Mucosa of descending colon (tissue), 3 donors: ENCODE data around the gene GRM7. TPM values are rescaled to one million over a fixed set of nuclear protein-coding genes. Genes with fewer than 3 reads are reported as not detected.

Experiments used
- ATAC-seq: fragments of 200-7000 bp; cut with Tn5 transposase; one replicate; pipeline ENCODE4 v1.9.1; 2020; ENCODE audit warnings: mild to moderate bottlenecking, moderate library complexity
- DNase-seq, 3 donors: peaks; one replicate each; pipeline ENCODE4 v3.0.0-alpha.2; 2020
- H3K36me3 ChIP-seq: fragments of 200-600 bp; one replicate; pipeline ENCODE4 v1.8.0; 2021; ENCODE audit warnings: low read depth, mild to moderate bottlenecking
- H3K4me1 ChIP-seq: fragments of 200-600 bp; one replicate; pipeline ENCODE4 v1.8.0; 2021; ENCODE audit warnings: low read depth, mild to moderate bottlenecking
- H3K4me3 ChIP-seq: fragments of 200-600 bp; one replicate; pipeline ENCODE4 v1.8.0; 2021; ENCODE audit warnings: mild to moderate bottlenecking
- H3K9me3 ChIP-seq: fragments of 200-600 bp; one replicate; pipeline ENCODE4 v1.8.0; 2021; ENCODE audit warnings: mild to moderate bottlenecking
- CTCF ChIP-seq: fragments of 200-600 bp; IDR thresholded peaks from one replicate; pipeline ENCODE4 v1.8.0; 2022; ENCODE audit warnings: antibody characterized with exemption, mild to moderate bottlenecking
- intact Hi-C, 2 donors: fragments of 100-400 bp; cut with DNase I in 1 of 2; cut with micrococcal nuclease in 1 of 2; formaldehyde crosslinking; loops; one replicate each; pipeline versions ENCODE4 v1.11.0 to v1.11.1; 2022; cut with DNase I, micrococcal nuclease
- total RNA-seq, 3 donors: library from RNA; stranded (reverse); fragmentation: NEBNext Ultra II Directional in 2 of 3; extraction: Animal tissue kit (Norgen Biotek cat#: 25700) in 2 of 3; gene quantifications; one replicate each; pipeline versions ENCODE4 v1.2.1 to v1.2.4, GENCODE V29; 2021 to 2023
- donor health status: DM: no; HTN: no; CAD: no; lungs with moderate emphysema.
- donor health status: DM: no; HTN: no; CAD: no.
- donor health status: DM: no; HTN: yes; CAD: no.

GRM7 gene
- total RNA-seq, 3 donors from 2014 or later, result 0.09 to 0.39 (median 0.14) TPM

DNA sequence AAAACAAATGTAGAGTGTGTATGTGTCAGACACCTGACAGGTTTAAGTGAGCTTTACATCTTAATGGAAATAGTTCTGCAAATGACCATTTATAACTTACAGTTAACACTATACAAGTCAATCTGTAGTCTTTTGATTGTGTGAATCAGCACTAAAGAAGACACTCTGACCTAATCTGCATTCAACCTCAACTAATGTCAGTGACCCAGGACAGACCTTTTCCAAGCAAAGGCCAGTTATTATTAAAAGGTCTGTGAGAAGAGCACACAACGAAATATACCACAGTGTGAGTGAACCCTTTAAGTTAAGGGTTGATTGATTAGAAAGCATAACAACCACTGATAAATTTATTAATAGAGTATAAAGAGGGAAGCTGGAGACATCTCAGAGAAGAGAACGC, 878.8 kb downstream of the GRM7 start:
- no peak overlapping the region for H3K4me3 ChIP-seq
- ATAC-seq (no peak), DNase-seq (no peak)
- TF ChIP-seq CTCF, result no peak
- H3K4me1 ChIP-seq, result no peaks in the 10 kb centered on the region
- H3K36me3 ChIP-seq, result no peaks in the 10 kb centered on the region
- intact Hi-C loops, result no loop called here
- H3K9me3 ChIP-seq, result no peaks in the 10 kb centered on the region

DNA sequence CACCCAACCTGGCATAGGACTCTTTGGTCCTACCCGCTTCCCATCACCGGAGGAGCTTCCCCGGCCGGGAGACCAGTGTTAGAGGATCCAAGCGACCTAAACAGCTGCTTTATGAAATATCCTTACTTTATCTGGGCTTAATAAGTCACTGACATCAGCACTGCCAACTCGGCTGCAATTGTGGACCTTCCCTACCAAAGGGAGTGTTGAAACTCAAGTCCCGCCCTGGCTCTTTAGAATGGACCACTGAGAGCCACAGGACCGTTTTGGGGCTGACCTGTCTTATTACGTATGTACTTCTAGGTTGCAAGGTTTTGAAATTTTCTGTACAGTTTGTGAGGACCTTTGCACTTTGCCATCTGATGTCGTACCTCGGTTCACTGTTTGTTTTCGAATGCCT, 879.5 kb downstream of the GRM7 start:
- intact Hi-C loops, result no loop called here
- no peak for ATAC-seq
- TF ChIP-seq CTCF, result no peak
- Histone ChIP-seq H3K36me3 (no peaks in the 10 kb centered on the region), H3K4me3 (no peak overlapping the region), H3K9me3 (no peaks in the 10 kb centered on the region), H3K4me1 (no peaks in the 10 kb centered on the region)
- no peak for DNase-seq

DNA sequence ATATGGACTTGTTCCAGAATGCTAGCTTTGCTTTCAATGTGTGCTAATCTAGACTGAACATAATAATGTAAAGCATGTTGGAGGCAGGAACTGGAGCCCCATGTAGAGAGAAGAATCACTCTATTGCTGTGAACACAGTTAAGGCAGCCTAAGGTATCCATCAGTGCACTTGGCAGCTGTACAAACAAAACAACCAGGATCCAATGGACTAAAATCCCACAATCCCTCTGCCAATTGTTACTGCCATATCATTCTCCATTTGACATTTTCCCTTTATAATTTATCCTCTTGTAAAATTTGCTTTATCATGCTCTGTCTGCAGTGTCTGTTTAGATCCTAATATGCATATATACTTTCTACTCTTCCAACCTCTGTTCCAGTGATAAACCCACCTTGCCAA, 883.9 kb downstream of the GRM7 start:
- Histone ChIP-seq H3K36me3 (no peaks in the 10 kb centered on the region), H3K4me1 (no peaks in the 10 kb centered on the region), H3K4me3 (no peak overlapping the region), H3K9me3 (no peaks in the 10 kb centered on the region)
- intact Hi-C loops, result no loop called here
- DNase-seq (no peak), ATAC-seq (no peak)
- TF ChIP-seq CTCF, result no peak

- Histone ChIP-seq H3K36me3 (no peaks in the 10 kb centered on the region), H3K4me3 (no peak overlapping the region), H3K4me1 (no peaks in the 10 kb centered on the region), H3K9me3 (no peaks in the 10 kb centered on the region)
- intact Hi-C loops, result no loop called here
- no peak for DNase-seq
- ATAC-seq, result no peak
- no peak for TF ChIP-seq CTCF
These were observed 884.8 kb downstream of the GRM7 start for GRCh38 chr3:7745711-7746110.

DNA sequence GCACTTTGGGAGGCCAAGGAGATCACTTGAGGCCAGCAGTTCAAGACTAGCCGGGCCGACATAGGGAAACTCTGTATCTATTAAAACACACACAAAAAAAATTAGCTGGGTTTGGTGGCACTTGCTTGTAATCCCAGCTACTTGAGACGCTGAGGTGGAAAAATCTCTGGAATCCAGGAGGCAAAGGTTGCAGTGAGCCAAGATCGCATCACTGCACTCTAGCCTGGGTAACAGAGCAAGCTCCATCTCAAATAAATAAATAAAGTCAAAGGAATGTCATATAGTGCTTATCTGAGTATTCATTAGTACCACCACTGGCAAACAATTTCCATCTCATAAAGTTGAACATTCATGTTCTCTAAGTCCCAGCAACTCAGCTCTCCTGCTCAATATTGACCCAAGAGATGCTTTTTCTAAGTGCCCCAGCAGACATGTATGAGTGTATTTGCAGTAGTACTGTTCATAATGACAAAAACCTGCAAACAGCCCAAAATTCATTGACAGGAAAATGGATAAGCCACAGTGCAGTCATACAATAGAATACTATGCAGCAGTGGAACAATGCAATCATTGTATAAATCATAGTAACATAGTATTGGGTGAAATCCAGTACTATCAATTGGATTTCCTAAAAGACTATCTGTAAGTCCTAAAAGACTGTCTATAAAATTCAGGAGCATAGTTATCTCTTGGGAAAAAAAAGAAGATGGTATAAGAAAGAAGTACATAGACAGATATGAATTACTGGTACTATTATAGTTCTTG, 889.2 kb downstream of the GRM7 start:
- TF ChIP-seq CTCF, result no peak
- H3K4me3 ChIP-seq, result no peak overlapping the region
- H3K4me1 ChIP-seq, result no peaks in the 10 kb centered on the region
- DNase-seq (no peak), ATAC-seq (no peak)
- H3K36me3 ChIP-seq, result no peaks in the 10 kb centered on the region
- intact Hi-C loops, result no loop called here
- no peaks in the 10 kb centered on the region for H3K9me3 ChIP-seq

DNA sequence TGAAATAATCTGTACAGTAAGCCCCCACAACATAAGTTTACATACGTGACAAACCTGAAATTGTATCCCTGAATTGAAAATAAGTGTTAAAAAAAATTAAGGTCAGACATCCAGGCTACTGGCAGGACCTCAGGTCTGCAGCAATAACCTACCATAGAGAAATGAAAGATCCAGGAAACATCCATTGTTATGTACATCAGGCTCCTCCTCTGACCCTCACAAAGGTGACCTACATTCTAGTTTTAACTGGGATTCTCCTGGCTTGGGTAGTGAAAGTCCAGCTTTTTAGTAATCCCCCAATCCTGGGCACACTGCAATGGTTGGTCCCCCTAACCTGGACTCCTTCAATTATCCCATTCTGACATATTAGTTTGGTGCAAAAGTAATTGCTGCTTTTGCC, 891.1 kb downstream of the GRM7 start:
- intact Hi-C loops, result no loop called here
- ATAC-seq (no peak), DNase-seq (no peak)
- Histone ChIP-seq H3K4me3 (no peak overlapping the region), H3K4me1 (no peaks in the 10 kb centered on the region), H3K9me3 (no peaks in the 10 kb centered on the region), H3K36me3 (no peaks in the 10 kb centered on the region)
- no peak for TF ChIP-seq CTCF
